ENCODE measurements around the gene TTLL12. TPM values are rescaled to one million over a fixed set of nuclear protein-coding genes. Genes with fewer than 3 reads are reported as not detected.

The TTLL12 gene
- total RNA-seq, 1 donor from 2014 or later, result 40.9 TPM

DNA sequence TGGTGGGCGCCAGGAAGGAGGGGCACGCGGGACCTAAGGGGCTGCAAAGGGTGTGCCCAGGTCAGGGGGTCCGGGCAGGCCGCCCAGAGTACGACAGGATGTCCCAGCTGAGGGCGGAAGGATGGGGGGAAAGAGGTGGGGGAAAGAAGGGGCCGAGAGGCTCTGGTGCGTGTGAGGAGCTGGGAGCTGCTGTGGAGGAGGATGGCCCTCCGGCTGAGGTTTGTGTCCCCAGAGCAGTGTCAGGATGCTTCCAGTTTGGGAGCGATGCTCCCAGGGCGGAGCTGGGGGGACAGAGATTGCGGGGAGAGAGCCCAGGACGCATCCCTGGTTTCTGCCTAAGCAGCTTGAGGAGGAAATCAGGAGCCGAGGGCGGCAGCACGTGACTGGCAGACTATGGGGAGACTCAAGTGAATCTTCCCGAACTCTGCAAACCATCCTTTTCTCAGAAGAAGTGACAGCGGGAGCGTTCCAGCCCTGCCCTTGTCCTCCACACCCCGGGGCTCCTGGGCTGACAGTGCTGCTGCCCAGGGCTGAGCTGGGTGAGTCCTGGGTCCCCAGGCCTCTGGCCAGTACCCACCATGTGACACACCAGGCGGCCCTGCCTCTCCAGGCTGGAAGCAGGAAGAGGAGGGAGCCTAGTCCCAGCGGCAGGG, 19.7 kb upstream of the TTLL12 start:
- TF ChIP-seq, protein P1, sequence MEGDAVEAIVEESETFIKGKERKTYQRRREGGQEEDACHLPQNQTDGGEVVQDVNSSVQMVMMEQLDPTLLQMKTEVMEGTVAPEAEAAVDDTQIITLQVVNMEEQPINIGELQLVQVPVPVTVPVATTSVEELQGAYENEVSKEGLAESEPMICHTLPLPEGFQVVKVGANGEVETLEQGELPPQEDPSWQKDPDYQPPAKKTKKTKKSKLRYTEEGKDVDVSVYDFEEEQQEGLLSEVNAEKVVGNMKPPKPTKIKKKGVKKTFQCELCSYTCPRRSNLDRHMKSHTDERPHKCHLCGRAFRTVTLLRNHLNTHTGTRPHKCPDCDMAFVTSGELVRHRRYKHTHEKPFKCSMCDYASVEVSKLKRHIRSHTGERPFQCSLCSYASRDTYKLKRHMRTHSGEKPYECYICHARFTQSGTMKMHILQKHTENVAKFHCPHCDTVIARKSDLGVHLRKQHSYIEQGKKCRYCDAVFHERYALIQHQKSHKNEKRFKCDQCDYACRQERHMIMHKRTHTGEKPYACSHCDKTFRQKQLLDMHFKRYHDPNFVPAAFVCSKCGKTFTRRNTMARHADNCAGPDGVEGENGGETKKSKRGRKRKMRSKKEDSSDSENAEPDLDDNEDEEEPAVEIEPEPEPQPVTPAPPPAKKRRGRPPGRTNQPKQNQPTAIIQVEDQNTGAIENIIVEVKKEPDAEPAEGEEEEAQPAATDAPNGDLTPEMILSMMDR (IDR thresholded peaks at IDR 0.05; ENCODE audit: unreplicated experiment), result no peak
- peaks cover 3% of the 10 kb centered on the region for H3K4me1 Mint-ChIP-seq (ENCODE audit: low read depth)
- no peaks in the 10 kb centered on the region for H3K9me3 Mint-ChIP-seq (ENCODE audit: low read depth)
- H3K4me3 Mint-ChIP-seq (ENCODE audit: low read depth), result no peak overlapping the region
- DNase-seq (ENCODE audit: low spot score, unreplicated experiment), result no peak
- no peaks in the 10 kb centered on the region for H3K36me3 Mint-ChIP-seq (ENCODE audit: insufficient read depth)
- no peak overlapping the region for H3K27ac Mint-ChIP-seq
- H3K27me3 Mint-ChIP-seq, result peaks cover 8% of the 10 kb centered on the region

DNA sequence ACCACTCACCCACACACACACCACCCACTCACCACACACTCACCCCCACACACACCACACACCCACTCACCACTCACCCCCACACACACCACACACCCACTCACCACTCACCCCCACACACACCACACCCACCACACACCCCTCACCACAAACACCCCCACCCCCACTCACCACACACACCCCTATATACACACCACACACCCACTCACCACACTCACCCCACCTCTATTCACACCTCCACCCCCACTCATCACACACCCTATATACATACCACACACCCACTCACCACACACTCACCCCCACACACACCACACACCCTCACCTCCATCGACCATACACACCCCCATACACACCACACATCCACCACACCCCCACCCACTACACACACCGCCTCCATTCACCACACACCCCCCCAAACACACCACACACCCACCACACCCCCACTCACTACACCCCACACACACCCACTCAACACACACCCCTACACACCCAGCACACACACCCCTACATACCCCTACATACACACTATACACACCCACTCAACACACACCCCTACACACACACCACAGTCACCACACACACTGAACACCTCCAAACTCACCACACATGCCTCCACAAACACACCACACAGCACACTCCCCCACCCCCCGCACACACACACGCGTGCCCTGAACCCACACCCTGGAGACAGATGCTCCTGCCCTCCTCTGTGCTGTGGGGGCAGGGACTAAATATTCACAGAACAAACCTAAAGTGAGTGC, 19.0 kb upstream of the TTLL12 start:
- no peaks in the 10 kb centered on the region for H3K36me3 Mint-ChIP-seq (ENCODE audit: insufficient read depth)
- H3K9me3 Mint-ChIP-seq (ENCODE audit: low read depth), result no peaks in the 10 kb centered on the region
- H3K27me3 Mint-ChIP-seq, result peaks cover 8% of the 10 kb centered on the region
- H3K4me3 Mint-ChIP-seq (ENCODE audit: low read depth), result no peak overlapping the region
- TF ChIP-seq, protein P1 (IDR thresholded peaks at IDR 0.05; ENCODE audit: unreplicated experiment), result no peak
- peaks cover 3% of the 10 kb centered on the region for H3K4me1 Mint-ChIP-seq (ENCODE audit: low read depth)
- H3K27ac Mint-ChIP-seq, result no peak overlapping the region
- DNase-seq (ENCODE audit: low spot score, unreplicated experiment), result no peak

GRCh38 chr22:43205261-43205691, 18.3 kb upstream of the TTLL12 start:
- Mint-ChIP-seq H3K27ac (no peak overlapping the region), H3K4me3 (ENCODE audit: low read depth) (no peak overlapping the region), H3K36me3 (ENCODE audit: insufficient read depth) (no peaks in the 10 kb centered on the region), H3K4me1 (ENCODE audit: low read depth) (peaks cover 3% of the 10 kb centered on the region), H3K27me3 (peaks cover 8% of the 10 kb centered on the region), H3K9me3 (ENCODE audit: low read depth) (no peaks in the 10 kb centered on the region)
- DNase-seq (ENCODE audit: low spot score, unreplicated experiment), result no peak
- TF ChIP-seq, protein P1 (IDR thresholded peaks at IDR 0.05; ENCODE audit: unreplicated experiment), result no peak

DNA sequence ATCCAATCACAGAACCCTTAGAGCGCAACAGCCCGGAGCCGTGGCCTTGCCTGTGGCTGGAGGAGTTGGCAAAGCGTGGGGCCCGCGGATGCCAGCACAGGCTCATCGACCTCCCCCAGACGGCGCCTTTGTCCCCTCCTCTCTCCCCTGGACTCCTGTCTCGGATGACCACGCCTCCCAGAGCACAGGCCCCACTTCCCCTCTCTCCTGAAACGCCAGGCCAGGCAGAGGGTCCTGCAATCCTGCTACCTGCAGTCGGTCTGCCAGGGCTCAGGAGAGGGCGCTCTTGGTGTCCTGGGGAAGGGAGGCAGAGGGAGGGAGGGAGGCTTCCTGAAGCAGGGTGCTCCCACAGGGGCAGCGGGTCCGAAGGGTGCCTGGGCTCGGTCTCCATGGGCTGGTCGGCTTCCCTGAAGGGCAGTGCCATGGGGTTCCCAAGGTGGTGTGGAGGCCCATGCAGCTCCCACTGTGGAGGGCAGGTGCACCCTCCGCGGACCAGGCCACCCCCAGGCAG, 16.6 kb upstream of the TTLL12 start:
- H3K27me3 Mint-ChIP-seq, result peaks cover 15% of the 10 kb centered on the region
- TF ChIP-seq, protein P1 (IDR thresholded peaks at IDR 0.05; ENCODE audit: unreplicated experiment), result peak; percentile 20
- no peaks in the 10 kb centered on the region for H3K9me3 Mint-ChIP-seq (ENCODE audit: low read depth)

DNA sequence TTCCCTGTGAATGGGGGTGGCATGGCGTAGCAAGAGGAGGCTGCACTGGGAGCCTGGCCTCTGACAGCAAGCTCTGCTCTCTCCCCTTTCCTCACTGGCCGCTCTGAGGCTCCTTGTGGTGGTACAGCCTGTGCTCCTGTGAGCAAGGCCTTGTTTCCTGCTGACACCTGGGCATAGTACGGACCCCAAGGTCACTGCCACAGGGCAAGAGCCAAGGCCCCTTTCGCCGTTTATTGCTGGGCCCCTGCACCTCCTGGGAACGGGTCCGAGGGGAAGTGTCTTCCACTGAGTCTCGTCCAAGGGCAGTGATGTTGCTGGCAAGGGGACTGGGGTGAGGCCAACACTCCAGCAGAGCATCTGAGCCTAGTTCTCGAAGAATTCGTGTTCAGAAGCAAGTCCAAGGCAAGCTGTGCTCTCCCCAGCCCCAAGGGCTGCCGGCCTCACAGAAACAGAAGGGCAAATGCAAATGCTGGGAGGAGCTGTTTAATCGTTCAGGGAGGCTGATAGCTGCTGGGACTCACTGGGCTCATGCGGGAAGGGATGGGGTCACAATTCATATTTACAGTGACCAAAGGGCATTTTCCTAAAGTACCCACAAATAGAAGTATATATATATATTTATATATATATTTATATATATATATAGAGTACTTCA, 15.9 kb upstream of the TTLL12 start:
- Mint-ChIP-seq H3K36me3 (ENCODE audit: insufficient read depth) (no peaks in the 10 kb centered on the region), H3K27ac (peak overlapping the region; percentile 13), H3K9me3 (ENCODE audit: low read depth) (no peaks in the 10 kb centered on the region), H3K4me3 (ENCODE audit: low read depth) (no peak overlapping the region), H3K27me3 (peaks cover 18% of the 10 kb centered on the region), H3K4me1 (ENCODE audit: low read depth) (peaks cover 3% of the 10 kb centered on the region)
- TF ChIP-seq, protein P1 (IDR thresholded peaks at IDR 0.05; ENCODE audit: unreplicated experiment), result no peak
- no peak for DNase-seq (ENCODE audit: low spot score, unreplicated experiment)

More for the DNA sequence above, 16.6 kb upstream of the TTLL12 start:
- H3K27ac Mint-ChIP-seq, result no peak overlapping the region
- no peak overlapping the region for H3K4me3 Mint-ChIP-seq (ENCODE audit: low read depth)
- DNase-seq (ENCODE audit: low spot score, unreplicated experiment), result no peak
- no peaks in the 10 kb centered on the region for H3K36me3 Mint-ChIP-seq (ENCODE audit: insufficient read depth)
- H3K4me1 Mint-ChIP-seq (ENCODE audit: low read depth), result peaks cover 3% of the 10 kb centered on the region
